SJSA1 (cell line): ENCODE results near the gene MRPS15. TPM values are rescaled to one million over a fixed set of nuclear protein-coding genes. Genes with fewer than 3 reads are reported as not detected.
"Not testable (repeated sequence)": the region's sequence is repeated elsewhere in the genome, so short reads cannot be mapped to it uniquely, and the experiment has no call there.

ENCODE experiments used
- DNase-seq, 2 experiments: peaks; one replicate each; pipeline ENCODE4 v3.0.0-alpha.2; 2015 to 2020; ENCODE audit warnings: low spot score in 2 of 2, low read depth in 1 of 2
- H3K27ac ChIP-seq: fragments of 250-450 bp; sonication (Bioruptor Pico); 2 replicates; pipeline ENCODE4 v1.5.1; 2020; ENCODE audit warnings: mild to moderate bottlenecking, moderate library complexity
- H3K27me3 ChIP-seq: fragments of 250-450 bp; sonication (Bioruptor Pico); replicated peaks from 2 replicates; pipeline ENCODE4 v1.5.1; 2020; ENCODE audit warnings: mild to moderate bottlenecking, moderate library complexity
- H3K36me3 ChIP-seq: fragments of 250-450 bp; sonication (Bioruptor Pico); 2 replicates; pipeline ENCODE4 v1.5.1; 2020; ENCODE audit warnings: mild to moderate bottlenecking
- H3K4me1 ChIP-seq: fragments of 250-450 bp; sonication (Bioruptor Pico); replicated peaks from 2 replicates; pipeline ENCODE4 v1.6.1; 2021; ENCODE audit warnings: mild to moderate bottlenecking
- H3K4me3 ChIP-seq: fragments of 250-450 bp; sonication (Bioruptor Pico); 2 replicates; pipeline ENCODE4 v1.5.1; 2020; ENCODE audit warnings: mild to moderate bottlenecking
- H3K9me3 ChIP-seq: fragments of 250-450 bp; sonication (Bioruptor Pico); replicated peaks from 2 replicates; pipeline ENCODE4 v1.5.1; 2020; ENCODE audit warnings: mild to moderate bottlenecking
- total RNA-seq: library from RNA; depleted of rRNA; stranded (reverse); fragments of >200 nt; shearing (Covaris generic); gene quantifications from 2 replicates; pipeline ENCODE4 v1.2.3, GENCODE V29; 2014

Gene MRPS15
- total RNA-seq, 1 experiment from 2014 or later: 95.8 TPM

- Histone ChIP-seq H3K27me3 (peaks cover 26% of the 10 kb centered on the region), H3K4me1 (0 out of 2 replicates have a peak, but pooled peaks cover 3% of the 10 kb centered on the region), H3K36me3 (no peaks in the 10 kb centered on the region), H3K4me3 (no peak overlapping the region), H3K27ac (no peak overlapping the region), H3K9me3 (no peaks in the 10 kb centered on the region)
- DNase-seq: no peak
These were observed 29.3 kb upstream of the MRPS15 start for GRCh38 chr1:36493524-36493923.

GRCh38 chr1:36492491-36492890 is 28.3 kb upstream of the MRPS15 start:
- DNase-seq: no peak
- no peaks in the 10 kb centered on the region for H3K9me3 ChIP-seq
- H3K27me3 ChIP-seq: peaks cover 24% of the 10 kb centered on the region
- H3K4me1 ChIP-seq: 0 out of 2 replicates have a peak, but pooled peaks cover 3% of the 10 kb centered on the region
- H3K4me3 ChIP-seq: no peak overlapping the region
- H3K36me3 ChIP-seq: no peaks in the 10 kb centered on the region
- no peak overlapping the region for H3K27ac ChIP-seq

GRCh38 chr1:36489258-36490051 is 25.3 kb upstream of the MRPS15 start:
- not testable (repeated sequence) for H3K36me3 ChIP-seq, DNase-seq, H3K4me1 ChIP-seq, H3K4me3 ChIP-seq, H3K9me3 ChIP-seq, H3K27ac ChIP-seq
- H3K27me3 ChIP-seq: peaks cover 36% of the 10 kb centered on the region

GRCh38 chr1:36487906-36488305 is 23.7 kb upstream of the MRPS15 start:
- Histone ChIP-seq H3K27ac (no peak overlapping the region), H3K9me3 (0 out of 2 replicates have a peak, but pooled peaks cover 4% of the 10 kb centered on the region), H3K27me3 (peaks cover 31% of the 10 kb centered on the region), H3K4me3 (no peak overlapping the region), H3K4me1 (no peaks in the 10 kb centered on the region), H3K36me3 (no peaks in the 10 kb centered on the region)
- no peak for DNase-seq

GRCh38 chr1:36487336-36487725 is 23.1 kb upstream of the MRPS15 start:
- not testable (repeated sequence) for H3K4me1 ChIP-seq, H3K9me3 ChIP-seq, H3K27ac ChIP-seq, DNase-seq, H3K36me3 ChIP-seq, H3K4me3 ChIP-seq
- peaks cover 29% of the 10 kb centered on the region for H3K27me3 ChIP-seq

- Histone ChIP-seq H3K4me3 (no peak overlapping the region), H3K4me1 (no peaks in the 10 kb centered on the region), H3K27ac (no peak overlapping the region), H3K9me3 (0 out of 2 replicates have a peak, but pooled peaks cover 4% of the 10 kb centered on the region), H3K36me3 (no peaks in the 10 kb centered on the region), H3K27me3 (peaks cover 26% of the 10 kb centered on the region)
- DNase-seq: no peak
These were observed 22.5 kb upstream of the MRPS15 start for GRCh38 chr1:36486439-36487335.

GRCh38 chr1:36486093-36486438 is 21.9 kb upstream of the MRPS15 start:
- no peaks in the 10 kb centered on the region for H3K36me3 ChIP-seq
- no peak overlapping the region for H3K27ac ChIP-seq
- peaks cover 21% of the 10 kb centered on the region for H3K27me3 ChIP-seq
- 0 out of 2 replicates have a peak, but pooled peaks cover 4% of the 10 kb centered on the region for H3K9me3 ChIP-seq
- no peaks in the 10 kb centered on the region for H3K4me1 ChIP-seq
- no peak for DNase-seq
- no peak overlapping the region for H3K4me3 ChIP-seq

GRCh38 chr1:36484099-36484498 is 19.9 kb upstream of the MRPS15 start:
- Histone ChIP-seq H3K36me3 (no peaks in the 10 kb centered on the region), H3K27me3 (peaks cover 18% of the 10 kb centered on the region), H3K4me3 (no peak overlapping the region), H3K9me3 (0 out of 2 replicates have a peak, but pooled peaks cover 4% of the 10 kb centered on the region), H3K4me1 (no peaks in the 10 kb centered on the region), H3K27ac (no peak overlapping the region)
- no peak for DNase-seq

- no peak within 1 kb of the TSS for H3K4me3 ChIP-seq
- peaks cover 18% of the 10 kb centered on the region for H3K27me3 ChIP-seq
- H3K9me3 ChIP-seq: 0 out of 2 replicates have a peak, but pooled peaks cover 4% of the 10 kb centered on the region
- no peaks in the 10 kb centered on the region for H3K36me3 ChIP-seq
- no peak for DNase-seq
- no peaks in the 10 kb centered on the region for H3K4me1 ChIP-seq
- no peak within 1 kb of the TSS for H3K27ac ChIP-seq
These were observed 18.7 kb upstream of the MRPS15 start, which contains the start of gene CSF3R for GRCh38 chr1:36482724-36483388. CSF3R (minus strand) TSS chr1:36482913; CDS start chr1:36479496, 3,417 bp downstream.

GRCh38 chr1:36481771-36482723 is 17.9 kb upstream of the MRPS15 start:
- H3K4me1 ChIP-seq: no peaks in the 10 kb centered on the region
- no peak overlapping the region for H3K4me3 ChIP-seq
- H3K27me3 ChIP-seq: peaks cover 18% of the 10 kb centered on the region
- no peaks in the 10 kb centered on the region for H3K36me3 ChIP-seq
- 0 out of 2 replicates have a peak, but pooled peaks cover 4% of the 10 kb centered on the region for H3K9me3 ChIP-seq
- DNase-seq: no peak
- H3K27ac ChIP-seq: no peak overlapping the region

GRCh38 chr1:36481091-36481490 is 16.9 kb upstream of the MRPS15 start:
- no peak overlapping the region for H3K4me3 ChIP-seq
- no peaks in the 10 kb centered on the region for H3K4me1 ChIP-seq
- H3K9me3 ChIP-seq: no peaks in the 10 kb centered on the region
- peaks cover 8% of the 10 kb centered on the region; the same call in 1 of the 2 replicates for H3K27me3 ChIP-seq
- H3K27ac ChIP-seq: no peak overlapping the region
- H3K36me3 ChIP-seq: no peaks in the 10 kb centered on the region
- no peak for DNase-seq

- no peak overlapping the region for H3K27ac ChIP-seq
- no peaks in the 10 kb centered on the region for H3K9me3 ChIP-seq
- peaks cover 5% of the 10 kb centered on the region; the same call in 1 of the 2 replicates for H3K27me3 ChIP-seq
These were observed 16.0 kb upstream of the MRPS15 start for GRCh38 chr1:36480161-36480560.

More at GRCh38 chr1:36480161-36480560, 16.0 kb upstream of the MRPS15 start:
- Histone ChIP-seq H3K4me1 (no peaks in the 10 kb centered on the region), H3K4me3 (no peak overlapping the region), H3K36me3 (no peaks in the 10 kb centered on the region)
- DNase-seq: no peak
